ENCODE data around the gene LMBR1L.

The LMBR1L gene

GRCh38 chr12:49133014-49133413 lies 22.4 kb upstream of the LMBR1L start:
- H3K9me3 ChIP-seq (ENCODE audit: control insufficient read depth, insufficient read depth, low read depth, low read length): no peaks in the 10 kb centered on the region
- peak overlapping the region; percentile 99 for H3K27ac ChIP-seq (ENCODE audit: extremely low read depth, low read depth, low read length)
- TF ChIP-seq ZNF335 (tag by site-specific recombination; conservative IDR thresholded peaks at IDR 0.05) (0 out of 2 replicates have a peak, but pooled peaks have one; percentile 32), IKZF3 (tag by site-specific recombination; IDR thresholded peaks at IDR 0.05) (0 out of 2 replicates have a peak, but pooled peaks have one; percentile 11), ZEB2 (tag by site-specific recombination; IDR thresholded peaks at IDR 0.05) (0 out of 2 replicates have a peak, but pooled peaks have one; percentile 22), ZBTB26 (tag by site-specific recombination; optimal IDR thresholded peaks at IDR 0.05) (no peak), ZNF560 (tag by site-specific recombination; IDR thresholded peaks at IDR 0.05; ENCODE audit: borderline replicate concordance) (no peak), ZNF530 (tag by site-specific recombination; IDR thresholded peaks at IDR 0.05; ENCODE audit: low read depth) (no peak), ZNF214 (tag by site-specific recombination; IDR thresholded peaks at IDR 0.05; ENCODE audit: borderline replicate concordance) (no peak), ZSCAN4 (tag by site-specific recombination; IDR thresholded peaks at IDR 0.05) (no peak), ZNF670 (tag by site-specific recombination; IDR thresholded peaks at IDR 0.05; ENCODE audit: low read depth) (no peak)
- ChIA-PET POLR2A (interaction anchor here (1.3 to 5.1 kb wide), 3 partner anchors 23 to 102 kb away, joined by 3 to 134 read pairs (median 75); partner anchors contain the start of genes LMBR1L and TUBA1A), CTCF (interaction anchor here (0.5 to 4.7 kb wide), 9 partner anchors 21 to 164 kb away, joined by 3 to 50 read pairs (median 4); partner anchors contain the start of gene TUBA1A)
- H3K36me3 ChIP-seq (ENCODE audit: control insufficient read depth in 2 of 2, insufficient read depth in 1 of 2, low read length in 2 of 2): peaks cover 0 to 26% of the 10 kb centered on the region in 2 experiments
- H3K4me3 ChIP-seq (ENCODE audit: low read depth, low read length): peak overlapping the region; percentile 40
- H3K4me1 ChIP-seq (ENCODE audit: control insufficient read depth, insufficient read depth, low read length): peaks cover 11% of the 10 kb centered on the region

GRCh38 chr12:49131894-49132461 lies 21.3 kb upstream of the LMBR1L start:
- peaks cover 11% of the 10 kb centered on the region for H3K4me1 ChIP-seq (ENCODE audit: control insufficient read depth, insufficient read depth, low read length)
- H3K9me3 ChIP-seq (ENCODE audit: control insufficient read depth, insufficient read depth, low read depth, low read length): no peaks in the 10 kb centered on the region
- POLR2A ChIA-PET: interaction anchor here (0.6 to 5.1 kb wide), 26 partner anchors 8 to 280 kb away, joined by 3 to 134 read pairs (median 16); partner anchors contain the start of genes DDX23, KMT2D, LMBR1L and RHEBL1
- H3K36me3 ChIP-seq (ENCODE audit: control insufficient read depth in 2 of 2, insufficient read depth in 1 of 2, low read length in 2 of 2): peaks cover 0 to 37% of the 10 kb centered on the region in 2 experiments
- H3K4me3 ChIP-seq (ENCODE audit: low read depth, low read length): peak overlapping the region; percentile 40
- peak overlapping the region; percentile 99 for H3K27ac ChIP-seq (ENCODE audit: extremely low read depth, low read depth, low read length)
- CTCF ChIA-PET: interaction anchor here (0.6 to 4.7 kb wide), 13 partner anchors 16 to 986 kb away, joined by 3 to 50 read pairs (median 6); partner anchors contain the start of genes LMBR1L and TUBA1A
- TF ChIP-seq SP2 (tag by site-specific recombination; IDR thresholded peaks at IDR 0.05): peak; percentile 38
- peak; percentile 43; the same call in 1 of the 2 replicates for TF ChIP-seq ZFP37 (tag by site-specific recombination; IDR thresholded peaks at IDR 0.05)
- peak; percentile 62 for TF ChIP-seq ZXDB (tag by site-specific recombination; IDR thresholded peaks at IDR 0.05)
- 0 out of 2 replicates have a peak, but pooled peaks have one; percentile 20 for TF ChIP-seq ZNF24 (tag by site-specific recombination; IDR thresholded peaks at IDR 0.05)
- peak; percentile 49; the same call in 1 of the 2 replicates for TF ChIP-seq TRIM28 (IDR thresholded peaks at IDR 0.05; ENCODE audit: borderline replicate concordance, low read length)
- TF ChIP-seq ZBTB8A (tag by site-specific recombination; IDR thresholded peaks at IDR 0.05): peak; percentile 32; the same call in 1 of the 2 replicates
- TF ChIP-seq ZNF629 (tag by site-specific recombination; IDR thresholded peaks at IDR 0.05): 0 out of 2 replicates have a peak, but pooled peaks have one; percentile 13
- no peak for TF ChIP-seq PRDM4 (tag by site-specific recombination; IDR thresholded peaks at IDR 0.05)
- TF ChIP-seq ZNF335 (tag by site-specific recombination; conservative IDR thresholded peaks at IDR 0.05): peak; percentile 73
- TF ChIP-seq SP7 (tag by site-specific recombination; IDR thresholded peaks at IDR 0.05): peak; percentile 46; the same call in 1 of the 2 replicates
- 0 out of 2 replicates have a peak, but pooled peaks have one; percentile 16 for TF ChIP-seq ZNF398 (tag by site-specific recombination; IDR thresholded peaks at IDR 0.05)
- peak; percentile 88 for TF ChIP-seq MYNN (tag by site-specific recombination; IDR thresholded peaks at IDR 0.05; ENCODE audit: borderline replicate concordance)
- TF ChIP-seq ZNF558 (tag by site-specific recombination; IDR thresholded peaks at IDR 0.05): 0 out of 2 replicates have a peak, but pooled peaks have one; percentile 11
- TF ChIP-seq BCL11A (tag by site-specific recombination; IDR thresholded peaks at IDR 0.05; ENCODE audit: low read depth): no peak
- TF ChIP-seq ZNF639 (tag by site-specific recombination; IDR thresholded peaks at IDR 0.05): peak; percentile 13; the same call in 1 of the 2 replicates
- peak; percentile 23; the same call in 1 of the 2 replicates for TF ChIP-seq FEZF1 (tag by site-specific recombination; IDR thresholded peaks at IDR 0.05)
- 0 out of 2 replicates have a peak, but pooled peaks have one; percentile 35 for TF ChIP-seq ZNF600 (tag by site-specific recombination; IDR thresholded peaks at IDR 0.05)
